Measurements from ENCODE around the gene MAML3.

Gene MAML3

GRCh38 chr4:140172960-140173359 lies 19.0 kb upstream of the MAML3 start:
- Histone ChIP-seq H3K4me2 (ENCODE audit: low read length) (no peak overlapping the region), H3K36me3 (ENCODE audit: control insufficient read depth, low read length) (no peaks in the 10 kb centered on the region), H3K27me3 (ENCODE audit: control insufficient read depth, low read length) (no peaks in the 10 kb centered on the region; the same call in 1 of the 2 replicates), H3K4me1 (ENCODE audit: control insufficient read depth, low read length) (no peaks in the 10 kb centered on the region), H3K9me2 (replicated peaks; ENCODE audit: control insufficient read depth, low read length) (no peaks in the 10 kb centered on the region), H4K20me1 (ENCODE audit: control insufficient read depth, insufficient read depth, low read depth, low read length) (no peaks in the 10 kb centered on the region), H3K4me3 (ENCODE audit: low read length) (no peak overlapping the region), H3K79me2 (ENCODE audit: control insufficient read depth, low read length) (no peaks in the 10 kb centered on the region), H3K9me3 (ENCODE audit: control insufficient read depth, insufficient read depth, low read length) (no peaks in the 10 kb centered on the region), H3K27ac (ENCODE audit: low read depth, low read length) (no peak overlapping the region), H3F3A (ENCODE audit: control insufficient read depth, insufficient read depth) (no peaks in the 10 kb centered on the region)
- TF ChIP-seq EZH2phosphoT487 (IDR thresholded peaks at IDR 0.05; ENCODE audit: borderline replicate concordance, low read length) (no peak), CTCF (IDR thresholded peaks at IDR 0.05; ENCODE audit: low read depth, low read length, poor library complexity, severe bottlenecking) (no peak)

- Histone ChIP-seq H3K79me2 (ENCODE audit: control insufficient read depth, low read length) (no peaks in the 10 kb centered on the region), H3K4me2 (ENCODE audit: low read length) (no peak overlapping the region), H4K20me1 (ENCODE audit: control insufficient read depth, insufficient read depth, low read depth, low read length) (no peaks in the 10 kb centered on the region), H3K27me3 (ENCODE audit: control insufficient read depth, low read length) (no peaks in the 10 kb centered on the region), H3K9me2 (replicated peaks; ENCODE audit: control insufficient read depth, low read length) (no peaks in the 10 kb centered on the region), H3K4me3 (ENCODE audit: low read length) (no peak overlapping the region), H3F3A (ENCODE audit: control insufficient read depth, insufficient read depth) (no peaks in the 10 kb centered on the region), H3K27ac (ENCODE audit: low read depth, low read length) (no peak overlapping the region), H3K9me3 (ENCODE audit: control insufficient read depth, insufficient read depth, low read length) (no peaks in the 10 kb centered on the region), H3K4me1 (ENCODE audit: control insufficient read depth, low read length) (no peaks in the 10 kb centered on the region), H3K36me3 (ENCODE audit: control insufficient read depth, low read length) (no peaks in the 10 kb centered on the region)
- TF ChIP-seq CTCF (IDR thresholded peaks at IDR 0.05; ENCODE audit: low read depth, low read length, poor library complexity, severe bottlenecking) (no peak), EZH2phosphoT487 (IDR thresholded peaks at IDR 0.05; ENCODE audit: borderline replicate concordance, low read length) (no peak)
Measured at GRCh38 chr4:140170299-140170698, 16.3 kb upstream of the MAML3 start.

GRCh38 chr4:140168936-140169335 lies 15.0 kb upstream of the MAML3 start:
- TF ChIP-seq EZH2phosphoT487 (IDR thresholded peaks at IDR 0.05; ENCODE audit: borderline replicate concordance, low read length) (no peak), CTCF (IDR thresholded peaks at IDR 0.05; ENCODE audit: low read depth, low read length, poor library complexity, severe bottlenecking) (no peak)
- Histone ChIP-seq H3K9me3 (ENCODE audit: control insufficient read depth, insufficient read depth, low read length) (no peaks in the 10 kb centered on the region), H3K79me2 (ENCODE audit: control insufficient read depth, low read length) (no peaks in the 10 kb centered on the region), H3K27me3 (ENCODE audit: control insufficient read depth, low read length) (no peaks in the 10 kb centered on the region), H4K20me1 (ENCODE audit: control insufficient read depth, insufficient read depth, low read depth, low read length) (no peaks in the 10 kb centered on the region), H3K4me1 (ENCODE audit: control insufficient read depth, low read length) (no peaks in the 10 kb centered on the region), H3K36me3 (ENCODE audit: control insufficient read depth, low read length) (no peaks in the 10 kb centered on the region), H3K27ac (ENCODE audit: low read depth, low read length) (no peak overlapping the region), H3F3A (ENCODE audit: control insufficient read depth, insufficient read depth) (no peaks in the 10 kb centered on the region), H3K9me2 (replicated peaks; ENCODE audit: control insufficient read depth, low read length) (no peaks in the 10 kb centered on the region; the same call in 1 of the 2 replicates), H3K4me2 (ENCODE audit: low read length) (no peak overlapping the region), H3K4me3 (ENCODE audit: low read length) (no peak overlapping the region)

Measured in DOHH2 (cell line).